SK-N-SH (cell line): Measurements from ENCODE around the gene PGGHG. TPM values are rescaled to one million over a fixed set of nuclear protein-coding genes. Genes with fewer than 3 reads are reported as not detected.

Source experiments
- CTCF ChIA-PET: fragments of 300-600, 350-600 bp; formaldehyde crosslinking; extraction: SDS; loops from one replicate; lab custom pipeline; 2021; lab: Yijun Ruan, JAX
- POLR2A ChIA-PET: fragments of 350-600 bp; sonication (Branson Sonifier 250); formaldehyde crosslinking; extraction: SDS; loops from one replicate; lab custom pipeline; 2020; ENCODE audit warnings: antibody characterized with exemption, inconsistent platforms; lab: Yijun Ruan, JAX
- DNase-seq: peaks from one replicate; pipeline ENCODE4 v3.0.0; 2012
- H2AFZ ChIP-seq: fragments of 200-600 bp; sonication (generic); 2 replicates; pipeline ENCODE4 v1.8.1; 2016; ENCODE audit warnings: antibody characterized with exemption, mild to moderate bottlenecking, low read depth
- H3F3A ChIP-seq: fragments of 200-600 bp; sonication (generic); replicated peaks from 2 replicates; pipeline ENCODE3; 2016; ENCODE audit warnings: antibody characterized with exemption, mild to moderate bottlenecking; ENCODE audit not compliant: insufficient read depth
- H3K27ac ChIP-seq, 2 experiments: fragments of 200-500 bp in 1 of 2; fragments of 200-600 bp in 1 of 2; sonication (Bioruptor generic) in 1 of 2; sonication (generic), shearing (Covaris generic) in 1 of 2; 2 replicates each; pipeline versions ENCODE4 v1.5.1 to v1.6.1; 2014 to 2016; ENCODE audit warnings: low read depth in 2 of 2, inconsistent platforms in 1 of 2, low read length in 1 of 2, mild to moderate bottlenecking in 1 of 2, mixed read lengths in 1 of 2
- H3K27me3 ChIP-seq: fragments of 200-600 bp; sonication (generic), shearing (Covaris generic); 2 replicates; pipeline ENCODE4 v1.6.1; 2016; ENCODE audit warnings: mixed run types; ENCODE audit not compliant: insufficient read depth
- H3K36me3 ChIP-seq, 2 experiments: fragments of 200-500 bp in 1 of 2; fragments of 200-600 bp in 1 of 2; sonication (Bioruptor generic) in 1 of 2; sonication (generic) in 1 of 2; replicated peaks in 1 of 2; 2 replicates each; pipeline versions ENCODE3 to v1.5.1; 2014 to 2016; ENCODE audit warnings: low read length in 1 of 2, mild to moderate bottlenecking in 1 of 2; ENCODE audit not compliant: insufficient read depth in 2 of 2, control insufficient read depth in 1 of 2
- H3K4me1 ChIP-seq, 2 experiments: fragments of 200-500 bp in 1 of 2; fragments of 200-600 bp in 1 of 2; sonication (Bioruptor generic) in 1 of 2; sonication (generic), shearing (Covaris generic) in 1 of 2; 2 replicates each; pipeline versions ENCODE4 v1.5.1 to v1.6.1; 2014 to 2016; ENCODE audit warnings: low read depth in 1 of 2, low read length in 1 of 2, mixed run types in 1 of 2; ENCODE audit not compliant: insufficient read depth in 2 of 2, control insufficient read depth in 1 of 2
- H3K4me2 ChIP-seq: fragments of 200-600 bp; sonication (generic), shearing (Covaris generic); 2 replicates; pipeline ENCODE4 v1.6.1; 2017; ENCODE audit warnings: mixed run types
- H3K4me3 ChIP-seq, 2 experiments: fragments of 200-500 bp in 1 of 2; fragments of 200-600 bp in 1 of 2; sonication (Bioruptor generic) in 1 of 2; sonication (generic), shearing (Covaris generic) in 1 of 2; 2 replicates each; pipeline versions ENCODE4 v1.5.1 to v1.8.1; 2014 to 2016; ENCODE audit warnings: low read depth in 2 of 2, inconsistent platforms in 1 of 2, low read length in 1 of 2, mild to moderate bottlenecking in 1 of 2, mixed read lengths in 1 of 2, moderate library complexity in 1 of 2
- H3K79me2 ChIP-seq: fragments of 200-600 bp; sonication (generic); 2 replicates; pipeline ENCODE4 v1.8.1; 2017; ENCODE audit warnings: mild to moderate bottlenecking; ENCODE audit not compliant: insufficient read depth
- H3K9ac ChIP-seq: fragments of 200-600 bp; sonication (generic); 2 replicates; pipeline ENCODE4 v1.6.1; 2017; ENCODE audit warnings: mixed run types
- H3K9me2 ChIP-seq: fragments of 200-600 bp; sonication (generic); 2 replicates; pipeline ENCODE4 v1.6.1; 2017; ENCODE audit warnings: mixed run types
- H3K9me3 ChIP-seq: fragments of 200-600 bp; sonication (generic); 2 replicates; pipeline ENCODE4 v1.6.1; 2017; ENCODE audit warnings: mixed run types, mild to moderate bottlenecking, moderate library complexity
- H4K20me1 ChIP-seq: fragments of 200-600 bp; sonication (generic); 2 replicates; pipeline ENCODE4 v1.6.1; 2017; ENCODE audit warnings: mild to moderate bottlenecking, mixed run types; ENCODE audit not compliant: insufficient read depth
- CHD2 ChIP-seq: fragments of 150-350 bp; IDR thresholded peaks from 2 replicates; pipeline ENCODE4 v1.6.1; 2018; ENCODE audit warnings: low read length; ENCODE audit not compliant: partially characterized antibody
- FOXM1 ChIP-seq: IDR thresholded peaks from 2 replicates; pipeline ENCODE4 v1.4.0; 2012; ENCODE audit warnings: low read depth, mild to moderate bottlenecking
- IRF3 ChIP-seq: fragments of 150-350 bp; IDR thresholded peaks from 2 replicates; pipeline ENCODE4 v1.6.1; 2016; ENCODE audit warnings: mild to moderate bottlenecking, low read depth, low read length
- MXI1 ChIP-seq: IDR thresholded peaks from 2 replicates; pipeline ENCODE4 v1.6.1; 2012; ENCODE audit warnings: mild to moderate bottlenecking, low read depth, low read length, improper control_type of control experiment
- POLR2AphosphoS5 ChIP-seq: IDR thresholded peaks from 2 replicates; pipeline ENCODE4 v1.6.1; 2012; ENCODE audit warnings: low read depth, low read length
- RCOR1 ChIP-seq: fragments of 150-350 bp; IDR thresholded peaks from 2 replicates; pipeline ENCODE4 v1.6.1; 2017; ENCODE audit warnings: antibody characterized with exemption, low read length
- SIN3A ChIP-seq: IDR thresholded peaks from 2 replicates; pipeline ENCODE4 v1.6.1; 2012; ENCODE audit warnings: low read depth, mild to moderate bottlenecking, low read length, moderate library complexity, borderline replicate concordance
- TCF12 ChIP-seq: IDR thresholded peaks from 2 replicates; pipeline ENCODE4 v1.4.0; 2012
- USF1 ChIP-seq: IDR thresholded peaks from 2 replicates; pipeline ENCODE4 v1.4.0; 2012; ENCODE audit warnings: low read depth, borderline replicate concordance
- USF2 ChIP-seq: fragments of 150-350 bp; IDR thresholded peaks from 2 replicates; pipeline ENCODE4 v1.6.1; 2017; ENCODE audit warnings: antibody characterized with exemption, low read length, low read depth, borderline replicate concordance
- YY1 ChIP-seq: IDR thresholded peaks from 2 replicates; pipeline ENCODE4 v1.4.0; 2012; ENCODE audit warnings: low read depth, mild to moderate bottlenecking
- WGBS: methylation state at CpG from one replicate; pipeline ENCODE4 v1.1.6; 2017; ENCODE audit warnings: low lambda C conversion rate; 5-methylcytosine and 5-hydroxymethylcytosine counted together
- polyA plus RNA-seq, 3 experiments: library from polyadenylated mRNA; depleted of rRNA; stranded (reverse); fragments of >200 nt; gene quantifications; 2 replicates each; pipeline ENCODE4 v1.2.3, GENCODE V29; 2012

PGGHG gene
- polyA plus RNA-seq, 1 of the 3 experiments (the other 2 are of a cell fraction) = 19.9 TPM

- no peak for TF ChIP-seq USF1
Observed at GRCh38 chr11:305844-306211, 16.9 kb downstream of the PGGHG start (continued).

GRCh38 chr11:306645-307371 is 17.9 kb downstream of the PGGHG start:
- Histone ChIP-seq H3K4me1 (peaks cover 5 to 6% of the 10 kb centered on the region in 2 experiments; a peak in 1 of 4 replicates), H3F3A (peaks cover 13% of the 10 kb centered on the region), H4K20me1 (no peaks in the 10 kb centered on the region), H3K36me3 (peaks cover 0 to 3% of the 10 kb centered on the region in 2 experiments), H3K27me3 (no peaks in the 10 kb centered on the region), H3K4me2 (no peak overlapping the region), H3K79me2 (peaks cover 11% of the 10 kb centered on the region; the same call in 1 of the 2 replicates), H3K4me3 (no peak overlapping the region), H3K27ac (no peak overlapping the region), H3K9me3 (no peaks in the 10 kb centered on the region), H3K9ac (no peak overlapping the region), H3K9me2 (no peaks in the 10 kb centered on the region), H2AFZ (no peak overlapping the region)
- TF ChIP-seq YY1 = no peak
- TF ChIP-seq IRF3 = no peak
- no peak for TF ChIP-seq USF2
- TF ChIP-seq POLR2AphosphoS5 = no peak
- no peak for TF ChIP-seq MXI1
- no peak for TF ChIP-seq FOXM1
- TF ChIP-seq TCF12 = no peak
- TF ChIP-seq RCOR1 = no peak
- TF ChIP-seq SIN3A = no peak
- TF ChIP-seq CHD2 = no peak
- DNase-seq = no peak
- POLR2A ChIA-PET = no interaction called here
- 87% methylated on average over 12 of the region's 17 CpGs for WGBS
- CTCF ChIA-PET = interaction anchor here (0.9 to 3.3 kb wide), 11 partner anchors 11 to 211 kb away, joined by 3 to 24 read pairs (median 4); partner anchors contain the start of gene PTDSS2
